Sigmoid colon (tissue), 4 donors: ENCODE measurements around the gene TOP2B.

Source experiments
- CTCF ChIP-seq, 4 experiments: fragments of 450-650 bp in 3 of 4; fragments of 200-600 bp in 1 of 4; IDR thresholded peaks; one replicate each; pipeline ENCODE4 v1.5.1; 2016 to 2019; ENCODE audit warnings: antibody characterized with exemption in 4 of 4, mild to moderate bottlenecking in 3 of 4, moderate library complexity in 2 of 4
- EP300 ChIP-seq, 4 donors: sonication (generic); formaldehyde crosslinking; IDR thresholded peaks; one replicate each; pipeline ENCODE4 v1.6.1; 2017; ENCODE audit warnings: antibody characterized with exemption in 4 of 4
- POLR2A ChIP-seq, 2 donors: fragments of 450-650 bp; IDR thresholded peaks; one replicate each; pipeline ENCODE4 v1.6.1; 2016; ENCODE audit warnings: antibody characterized with exemption in 2 of 2, mild to moderate bottlenecking in 2 of 2, moderate library complexity in 2 of 2

- TF ChIP-seq CTCF (IDR thresholded peaks at IDR 0.05) (no peak), POLR2A (IDR thresholded peaks at IDR 0.05) (no peak), EP300 (IDR thresholded peaks at IDR 0.05) (no peak)
Measured at GRCh38 chr3:25572336-25572735, 92.4 kb downstream of the TOP2B start.
